Peyer's patch (tissue), 4 donors: ENCODE measurements around the gene ITGA8.

Experiments
- CTCF ChIP-seq, 6 experiments: fragments of 450-650 bp in 4 of 6; fragments of 200-600 bp in 2 of 6; sonication (generic) in 1 of 6; IDR thresholded peaks; one replicate each; pipeline ENCODE4 v1.5.1; 2017 to 2019; ENCODE audit warnings: antibody characterized with exemption in 6 of 6, mild to moderate bottlenecking in 3 of 6, moderate library complexity in 1 of 6
- POLR2A ChIP-seq, 2 donors: fragments of 450-650 bp; IDR thresholded peaks; one replicate each; pipeline ENCODE4 v1.5.1; 2017; ENCODE audit warnings: antibody characterized with exemption in 2 of 2, mild to moderate bottlenecking in 2 of 2, moderate library complexity in 2 of 2

GRCh38 chr10:15541376-15541775 is 178.3 kb downstream of the ITGA8 start:
- TF ChIP-seq CTCF (IDR thresholded peaks at IDR 0.05): no peak
- no peak for TF ChIP-seq POLR2A (IDR thresholded peaks at IDR 0.05)
